Body of pancreas (tissue), 4 donors: Measurements from ENCODE around the gene TMBIM6.
A peak's percentile ranks its signal among the peaks of the same experiment; 100 is the strongest.

Experiments used
- CTCF ChIP-seq, 7 experiments: fragments of 450-650 bp in 4 of 7; fragments of 200-600 bp in 3 of 7; sonication (generic) in 3 of 7; IDR thresholded peaks; one replicate each; pipeline ENCODE4 v1.5.1; 2016 to 2019; ENCODE audit warnings: antibody characterized with exemption in 7 of 7
- POLR2A ChIP-seq, 3 donors: fragments of 450-650 bp; IDR thresholded peaks; one replicate each; pipeline ENCODE4 v1.6.1; 2016; ENCODE audit warnings: antibody characterized with exemption in 3 of 3, mild to moderate bottlenecking in 2 of 3

GRCh38 chr12:49705479-49706134 is 35.8 kb upstream of the TMBIM6 start:
- TF ChIP-seq POLR2A (IDR thresholded peaks at IDR 0.05) (peak in 1 of 3 donors; percentile 25), CTCF (IDR thresholded peaks at IDR 0.05) (no peak)
